IMR-90 (cell line): ENCODE results near the gene TCF12. TPM values are rescaled to one million over a fixed set of nuclear protein-coding genes. Genes with fewer than 3 reads are reported as not detected.

ENCODE experiments used
- ATAC-seq: fragments of 200-7000 bp; cut with Tn5 transposase; 2 replicates; pipeline ENCODE4 v1.9.1; 2020; ENCODE audit warnings: low read depth, mild to moderate bottlenecking, moderate library complexity
- BruUV-seq: library from RNA; stranded (reverse); fragments of 400-500 nt; replicated peaks from 2 replicates; lab custom pipeline; 2021; lab: Mats Ljungman, UMichigan
- CTCF ChIA-PET: fragments of 300-600 bp; formaldehyde crosslinking; extraction: SDS; loops from one replicate; lab custom pipeline; 2021; ENCODE audit warnings: antibody characterized with exemption; lab: Yijun Ruan, JAX
- POLR2A ChIA-PET: fragments of 300-600 bp; sonication (Branson Sonifier 250); formaldehyde crosslinking; loops from one replicate; lab custom pipeline; 2022; ENCODE audit warnings: antibody characterized with exemption; ENCODE audit not compliant: unreplicated experiment; lab: Charles Lee
- DNase-seq: peaks from one replicate; pipeline ENCODE4 v3.0.0; 2013
- H2AFZ ChIP-seq: replicated peaks from 2 replicates; pipeline ENCODE3; 2013; ENCODE audit warnings: low read length, mild to moderate bottlenecking; ENCODE audit not compliant: poor library complexity
- H2AK5ac ChIP-seq: 2 replicates; pipeline ENCODE4 v1.6.1; 2013; ENCODE audit warnings: low read depth, low read length, inconsistent platforms
- H2AK9ac ChIP-seq: replicated peaks from 2 replicates; pipeline ENCODE3; 2013; ENCODE audit warnings: mild to moderate bottlenecking, low read depth, low read length, moderate library complexity; ENCODE audit not compliant: poor library complexity
- H2BK120ac ChIP-seq: 2 replicates; pipeline ENCODE4 v1.6.1; 2013; ENCODE audit warnings: low read depth, low read length, inconsistent platforms
- H2BK15ac ChIP-seq: 3 replicates; pipeline ENCODE4 v1.6.1; 2013; ENCODE audit warnings: low read depth, low read length, inconsistent platforms
- H2BK20ac ChIP-seq: 2 replicates; pipeline ENCODE4 v1.6.1; 2013; ENCODE audit warnings: low read depth, mild to moderate bottlenecking, inconsistent platforms, low read length, moderate library complexity
- H2BK5ac ChIP-seq: 2 replicates; pipeline ENCODE4 v1.6.1; 2013; ENCODE audit warnings: mild to moderate bottlenecking, low read depth, low read length, inconsistent platforms; ENCODE audit not compliant: poor library complexity, severe bottlenecking
- H3K14ac ChIP-seq: replicated peaks from 2 replicates; pipeline ENCODE4 v1.6.1; 2013; ENCODE audit warnings: low read depth, low read length, inconsistent platforms
- H3K18ac ChIP-seq: 2 replicates; pipeline ENCODE4 v1.6.1; 2013; ENCODE audit warnings: low read depth, low read length, control low read depth
- H3K23ac ChIP-seq: 2 replicates; pipeline ENCODE4 v1.6.1; 2013; ENCODE audit warnings: low read depth, low read length, inconsistent platforms
- H3K27ac ChIP-seq: 2 replicates; pipeline ENCODE4 v1.5.1; 2013; ENCODE audit warnings: mild to moderate bottlenecking, control low read depth, low read length; ENCODE audit not compliant: insufficient read depth
- H3K27me3 ChIP-seq: 2 replicates; pipeline ENCODE4 v1.6.1; 2013; ENCODE audit warnings: low read length; ENCODE audit not compliant: control insufficient read depth, insufficient read depth
- H3K36me3 ChIP-seq: 2 replicates; pipeline ENCODE4 v1.6.1; 2013; ENCODE audit warnings: low read length, mixed read lengths; ENCODE audit not compliant: control insufficient read depth, insufficient read depth
- H3K4ac ChIP-seq: 2 replicates; pipeline ENCODE4 v1.6.1; 2013; ENCODE audit warnings: low read depth, low read length, inconsistent platforms
- H3K4me1 ChIP-seq: 2 replicates; pipeline ENCODE4 v1.6.1; 2013; ENCODE audit warnings: low read length, mixed read lengths; ENCODE audit not compliant: control insufficient read depth, insufficient read depth
- H3K4me2 ChIP-seq: 2 replicates; pipeline ENCODE4 v1.6.1; 2013; ENCODE audit warnings: low read depth, mild to moderate bottlenecking, control low read depth, low read length, moderate library complexity
- H3K4me3 ChIP-seq: 2 replicates; pipeline ENCODE4 v1.5.1; 2013; ENCODE audit warnings: low read depth, mild to moderate bottlenecking, control low read depth, low read length, moderate library complexity; ENCODE audit not compliant: insufficient read depth
- H3K56ac ChIP-seq: 2 replicates; pipeline ENCODE4 v1.6.1; 2013; ENCODE audit warnings: low read length, inconsistent platforms; ENCODE audit not compliant: insufficient read depth; ENCODE audit errors: extremely low read depth
- H3K79me1 ChIP-seq, 2 experiments: 2 replicates each; pipeline ENCODE4 v1.6.1; 2013; ENCODE audit warnings: low read length in 2 of 2, inconsistent platforms in 1 of 2, low read depth in 1 of 2
- H3K9ac ChIP-seq: 2 replicates; pipeline ENCODE4 v1.6.1; 2013; ENCODE audit warnings: low read depth, low read length, control low read depth
- H3K9me1 ChIP-seq: 2 replicates; pipeline ENCODE4 v1.6.1; 2013; ENCODE audit warnings: low read length, inconsistent platforms; ENCODE audit not compliant: insufficient read depth
- H3K9me3 ChIP-seq: 2 replicates; pipeline ENCODE4 v1.6.1; 2013; ENCODE audit warnings: low read length; ENCODE audit not compliant: control insufficient read depth, insufficient read depth
- H4K20me1 ChIP-seq: 2 replicates; pipeline ENCODE4 v1.6.1; 2013; ENCODE audit warnings: low read length, inconsistent platforms; ENCODE audit not compliant: insufficient read depth
- H4K5ac ChIP-seq: 2 replicates; pipeline ENCODE4 v1.6.1; 2013; ENCODE audit warnings: mild to moderate bottlenecking, low read depth, low read length, control low read depth
- H4K8ac ChIP-seq, 2 experiments: 2 replicates each; pipeline ENCODE4 v1.6.1; 2013; ENCODE audit warnings: low read depth in 2 of 2, low read length in 2 of 2, control low read depth in 1 of 2, inconsistent platforms in 1 of 2
- H4K91ac ChIP-seq: 2 replicates; pipeline ENCODE4 v1.6.1; 2013; ENCODE audit warnings: low read depth, low read length, inconsistent platforms; ENCODE audit not compliant: insufficient read depth
- CEBPB ChIP-seq: IDR thresholded peaks from 2 replicates; pipeline ENCODE4 v1.6.1; 2012; ENCODE audit warnings: low read depth, low read length, improper control_type of control experiment
- CHD1 ChIP-seq: IDR thresholded peaks from 2 replicates; pipeline ENCODE4 v1.6.1; 2012; ENCODE audit warnings: low read depth, low read length, improper control_type of control experiment
- CTCF ChIP-seq: conservative IDR thresholded peaks from 2 replicates; pipeline ENCODE4 v1.5.1; 2012; ENCODE audit warnings: mild to moderate bottlenecking, low read depth, low read length, improper control_type of control experiment
- FOS ChIP-seq: fragments of 150-350 bp; IDR thresholded peaks from 2 replicates; pipeline ENCODE4 v1.6.1; 2016; ENCODE audit warnings: low read depth, low read length
- MAFK ChIP-seq: IDR thresholded peaks from 2 replicates; pipeline ENCODE4 v1.6.1; 2012; ENCODE audit warnings: low read depth, low read length, improper control_type of control experiment
- MAZ ChIP-seq: IDR thresholded peaks from 2 replicates; pipeline ENCODE4 v1.6.1; 2012; ENCODE audit warnings: low read depth, mild to moderate bottlenecking, low read length, improper control_type of control experiment, moderate library complexity, borderline replicate concordance
- MXI1 ChIP-seq: IDR thresholded peaks from 2 replicates; pipeline ENCODE4 v1.6.1; 2012; ENCODE audit warnings: low read depth, mild to moderate bottlenecking, low read length, moderate library complexity, borderline replicate concordance
- NFE2L2 ChIP-seq: fragments of 150-350 bp; IDR thresholded peaks from 2 replicates; pipeline ENCODE4 v1.6.1; 2016; ENCODE audit warnings: low read depth, mild to moderate bottlenecking, low read length
- POLR2A ChIP-seq: IDR thresholded peaks from 2 replicates; pipeline ENCODE4 v1.6.1; 2012; ENCODE audit warnings: mild to moderate bottlenecking, low read depth, low read length
- RAD21 ChIP-seq: IDR thresholded peaks from 2 replicates; pipeline ENCODE4 v1.6.1; 2012; ENCODE audit warnings: low read length, improper control_type of control experiment
- SMC3 ChIP-seq: fragments of 150-350 bp; IDR thresholded peaks from 2 replicates; pipeline ENCODE4 v1.6.1; 2016; ENCODE audit warnings: low read depth, mild to moderate bottlenecking, antibody characterized with exemption, low read length, moderate library complexity
- WGBS, 2 experiments: methylation state at CpG; one replicate each; pipeline versions ENCODE4 v1.1.5 to v1.1.7; 2013; ENCODE audit warnings: missing lambda C conversion rate in 2 of 2; ENCODE audit not compliant: insufficient read length in 1 of 2; ENCODE audit errors: extremely low coverage in 2 of 2; 5-methylcytosine and 5-hydroxymethylcytosine counted together
- dilution Hi-C: fragments of 300-500 bp; cut with HindIII; formaldehyde crosslinking; loops from one replicate; pipeline ENCODE4 v1.14.3; 2018; ENCODE audit warnings: low sequenced_read_pairs; ENCODE audit not compliant: unreplicated experiment
- in situ Hi-C: fragments of 300-500 bp; cut with MboI; formaldehyde crosslinking; loops from 3 replicates; pipeline ENCODE4 v1.14.3; 2019; ENCODE audit warnings: low sequenced_read_pairs, inconsistent platforms, mixed read lengths
- intact Hi-C: fragments of 100-400 bp; cut with micrococcal nuclease; formaldehyde crosslinking; loops from 2 replicates; pipeline ENCODE4 v1.10.0; 2022
- polyA plus RNA-seq, 3 experiments: library from polyadenylated mRNA; depleted of rRNA; stranded (reverse); fragments of >200 nt; gene quantifications; 2 replicates each; pipeline ENCODE4 v1.2.3, GENCODE V29; 2012; ENCODE audit warnings: low replicate concordance in 1 of 3
- total RNA-seq: library from RNA; depleted of rRNA; stranded (reverse); fragments of >200 nt; gene quantifications from 2 replicates; pipeline ENCODE4 v1.2.3, GENCODE V29; 2012
- TF ChIP-seq, protein P1 (sequence below): fragments of 150-350 bp; IDR thresholded peaks from 2 replicates; pipeline ENCODE4 v1.6.1; 2016; ENCODE audit warnings: low read depth, mild to moderate bottlenecking, low read length, moderate library complexity, borderline replicate concordance

TCF12 gene
- total and polyA plus RNA-seq, 2 of the 4 experiments (the other 2 are of a cell fraction), result 79.4 to 160 TPM

- Histone ChIP-seq H4K5ac (no peak overlapping the region), H3K9me1 (0 out of 2 replicates have a peak, but pooled peaks cover 4% of the 10 kb centered on the region), H2BK15ac (no peak overlapping the region), H3K79me1 (peaks cover 21 to 32% of the 10 kb centered on the region in 2 experiments), H3K9me3 (no peaks in the 10 kb centered on the region), H3K18ac (no peak overlapping the region), H3K56ac (no peak overlapping the region), H3K36me3 (peaks cover 4% of the 10 kb centered on the region), H3K4me2 (no peak overlapping the region), H3K4me3 (no peak overlapping the region), H2BK120ac (no peak overlapping the region), H2BK5ac (no peak overlapping the region), H3K27me3 (no peaks in the 10 kb centered on the region), H3K9ac (no peak overlapping the region), H4K20me1 (peaks cover 5% of the 10 kb centered on the region; the same call in 1 of the 2 replicates), H2BK20ac (no peak overlapping the region), H2AK9ac (no peak overlapping the region), H3K4ac (no peak overlapping the region), H3K23ac (peak overlapping the region; percentile 20; the same call in 1 of the 2 replicates), H2AFZ (no peak overlapping the region), H3K14ac (no peak overlapping the region), H3K27ac (no peak overlapping the region), H3K4me1 (peaks cover 2% of the 10 kb centered on the region; the same call in 1 of the 2 replicates), H2AK5ac (no peak overlapping the region), H4K91ac (no peak overlapping the region), H4K8ac (no peak overlapping the region)
- WGBS, 2 experiments, result no CpG with 5 or more reads among the region's 2 CpGs
- CTCF ChIA-PET, result no interaction called here
- POLR2A ChIA-PET, result no interaction called here
- dilution Hi-C loops (no loop called here), in situ Hi-C loops (no loop called here), intact Hi-C loops (no loop called here)
- DNase-seq (no peak), ATAC-seq (no peak)
- no peak for TF ChIP-seq CTCF
- no peak for TF ChIP-seq CEBPB
- no peak for TF ChIP-seq NFE2L2
- no peak for TF ChIP-seq MAZ
- TF ChIP-seq FOS, result no peak
- TF ChIP-seq MAFK, result no peak
- TF ChIP-seq, protein P1, sequence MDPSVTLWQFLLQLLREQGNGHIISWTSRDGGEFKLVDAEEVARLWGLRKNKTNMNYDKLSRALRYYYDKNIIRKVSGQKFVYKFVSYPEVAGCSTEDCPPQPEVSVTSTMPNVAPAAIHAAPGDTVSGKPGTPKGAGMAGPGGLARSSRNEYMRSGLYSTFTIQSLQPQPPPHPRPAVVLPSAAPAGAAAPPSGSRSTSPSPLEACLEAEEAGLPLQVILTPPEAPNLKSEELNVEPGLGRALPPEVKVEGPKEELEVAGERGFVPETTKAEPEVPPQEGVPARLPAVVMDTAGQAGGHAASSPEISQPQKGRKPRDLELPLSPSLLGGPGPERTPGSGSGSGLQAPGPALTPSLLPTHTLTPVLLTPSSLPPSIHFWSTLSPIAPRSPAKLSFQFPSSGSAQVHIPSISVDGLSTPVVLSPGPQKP, result no peak
- TF ChIP-seq POLR2A, result no peak
- no peak for TF ChIP-seq RAD21
- no peak for TF ChIP-seq CHD1
- TF ChIP-seq SMC3, result no peak
- no peak for TF ChIP-seq MXI1
- no TSS peak for BruUV-seq
Observed at GRCh38 chr15:57098896-57099295, 180.5 kb downstream of the TCF12 start.
